Measurements from ENCODE around the gene CBX4. TPM values are rescaled to one million over a fixed set of nuclear protein-coding genes. Genes with fewer than 3 reads are reported as not detected.
A peak's percentile ranks its signal among the peaks of the same experiment; 100 is the strongest.

CBX4 gene
- total RNA-seq, 1 experiment from 2014 or later: 6.2 TPM

DNA sequence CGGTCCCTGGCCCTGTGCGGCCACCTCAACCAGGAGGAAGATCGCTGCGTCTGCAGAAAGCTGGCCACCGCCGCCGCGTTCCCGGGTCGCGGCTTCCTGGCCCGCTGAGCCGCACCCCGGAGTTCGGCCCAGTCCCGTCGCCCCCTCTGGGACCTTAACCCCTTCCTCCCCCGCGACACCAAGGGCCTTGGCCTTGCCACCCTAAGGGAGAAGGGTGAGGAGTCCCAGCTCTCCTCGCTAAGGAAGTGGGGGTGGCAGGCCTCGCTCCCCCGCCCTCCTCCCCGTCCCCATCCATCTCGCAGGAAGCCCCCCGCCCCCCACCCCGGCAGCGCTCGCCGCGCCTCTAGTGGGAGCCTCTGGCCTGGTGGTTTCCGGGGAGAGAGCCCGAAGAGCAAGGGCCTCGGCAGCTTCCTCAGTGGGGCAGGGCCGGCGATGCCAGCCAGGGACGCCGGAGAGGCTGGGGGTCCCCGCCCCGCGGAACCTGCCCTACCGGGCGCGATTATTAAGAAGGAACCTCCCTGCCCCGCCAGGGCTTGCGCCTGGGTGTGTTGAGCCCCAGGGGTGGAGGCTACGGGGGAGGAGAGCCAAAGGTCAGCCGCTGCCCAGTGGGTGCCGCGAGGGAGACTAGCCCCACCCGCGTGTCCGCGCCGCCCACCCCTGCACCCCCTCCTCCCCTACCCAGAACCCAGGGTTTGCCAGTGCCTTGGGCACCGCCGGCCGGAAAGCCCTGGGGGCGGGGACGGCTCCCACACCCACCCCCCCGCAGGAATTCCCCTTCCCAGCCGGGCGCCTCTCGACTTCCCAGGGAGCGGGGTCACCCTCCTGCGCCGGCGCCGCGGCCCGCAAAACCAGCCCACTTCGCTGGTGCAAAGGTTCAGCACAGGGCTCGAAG is 6.8 kb downstream of the CBX4 start:
- H3K79me1 ChIP-seq (ENCODE audit: insufficient read depth, low read depth, low read length, poor library complexity, severe bottlenecking): no peaks in the 10 kb centered on the region
- no peak overlapping the region for H3K4ac ChIP-seq (ENCODE audit: low read depth, low read length)
- no peak overlapping the region for H2BK15ac ChIP-seq (ENCODE audit: low read depth, low read length)
- Mint-ChIP-seq H3K27ac (no peak overlapping the region), H3K9me3 (peaks cover 0 to 1% of the 10 kb centered on the region in 2 experiments; a peak in 3 of 5 replicates), H3K4me3 (peak overlapping the region; percentile 41 to 70), H3K36me3 (ENCODE audit: insufficient read depth in 1 of 3, low read depth in 3 of 3) (no peaks in the 10 kb centered on the region), H3K4me1 (peaks cover 25 to 47% of the 10 kb centered on the region in 2 experiments), H3K27me3 (ENCODE audit: low read depth) (peaks cover 99% of the 10 kb centered on the region)
- H3K4me1 ChIP-seq (ENCODE audit: insufficient read depth, low read length): peaks cover 2% of the 10 kb centered on the region; the same call in 1 of the 2 replicates
- no peak overlapping the region for H3K14ac ChIP-seq (ENCODE audit: insufficient read depth, low read length)
- H3K4me2 ChIP-seq (ENCODE audit: insufficient read depth, insufficient read length, low read length): peak overlapping the region; percentile 50
- no peak overlapping the region for H2BK5ac ChIP-seq (ENCODE audit: insufficient read length, low read length)
- no peak overlapping the region for H2AFZ ChIP-seq (ENCODE audit: low read length)
- peak; percentile 73 for DNase-seq
- no peak overlapping the region for H3K56ac ChIP-seq (ENCODE audit: insufficient read length, low read depth, low read length)
- no peak overlapping the region for H4K5ac ChIP-seq (ENCODE audit: insufficient read length, low read depth, low read length)
- peaks cover 26% of the 10 kb centered on the region for H3K23me2 ChIP-seq (ENCODE audit: insufficient read length, low read depth, low read length, poor library complexity, severe bottlenecking)
- H3K27ac ChIP-seq (ENCODE audit: insufficient read length, low read depth, low read length): no peak overlapping the region
- TF ChIP-seq, protein P1, sequence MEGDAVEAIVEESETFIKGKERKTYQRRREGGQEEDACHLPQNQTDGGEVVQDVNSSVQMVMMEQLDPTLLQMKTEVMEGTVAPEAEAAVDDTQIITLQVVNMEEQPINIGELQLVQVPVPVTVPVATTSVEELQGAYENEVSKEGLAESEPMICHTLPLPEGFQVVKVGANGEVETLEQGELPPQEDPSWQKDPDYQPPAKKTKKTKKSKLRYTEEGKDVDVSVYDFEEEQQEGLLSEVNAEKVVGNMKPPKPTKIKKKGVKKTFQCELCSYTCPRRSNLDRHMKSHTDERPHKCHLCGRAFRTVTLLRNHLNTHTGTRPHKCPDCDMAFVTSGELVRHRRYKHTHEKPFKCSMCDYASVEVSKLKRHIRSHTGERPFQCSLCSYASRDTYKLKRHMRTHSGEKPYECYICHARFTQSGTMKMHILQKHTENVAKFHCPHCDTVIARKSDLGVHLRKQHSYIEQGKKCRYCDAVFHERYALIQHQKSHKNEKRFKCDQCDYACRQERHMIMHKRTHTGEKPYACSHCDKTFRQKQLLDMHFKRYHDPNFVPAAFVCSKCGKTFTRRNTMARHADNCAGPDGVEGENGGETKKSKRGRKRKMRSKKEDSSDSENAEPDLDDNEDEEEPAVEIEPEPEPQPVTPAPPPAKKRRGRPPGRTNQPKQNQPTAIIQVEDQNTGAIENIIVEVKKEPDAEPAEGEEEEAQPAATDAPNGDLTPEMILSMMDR (conservative IDR thresholded peaks at IDR 0.05): no peak
- H2AK5ac ChIP-seq (ENCODE audit: insufficient read length, low read length): no peak overlapping the region
- H3K79me2 ChIP-seq (ENCODE audit: insufficient read depth, low read length): no peaks in the 10 kb centered on the region
- H3K18ac ChIP-seq (ENCODE audit: insufficient read length, low read depth, low read length): no peak overlapping the region
- H2BK12ac ChIP-seq (ENCODE audit: insufficient read length, low read depth, low read length): no peak overlapping the region
- no peak overlapping the region for H2BK120ac ChIP-seq (ENCODE audit: low read depth, low read length, poor library complexity, severe bottlenecking)
- peaks cover 68% of the 10 kb centered on the region for H3K27me3 ChIP-seq (ENCODE audit: insufficient read depth, low read length)
- no peak overlapping the region for H4K8ac ChIP-seq (replicated peaks; ENCODE audit: insufficient read length, low read depth, low read length)
- H2BK20ac ChIP-seq (ENCODE audit: low read depth, low read length, poor library complexity, severe bottlenecking): no peak overlapping the region
- H3K9ac ChIP-seq (ENCODE audit: extremely low read depth, insufficient read length, low read length): no peak overlapping the region
- no peak overlapping the region for H3T11ph ChIP-seq (ENCODE audit: low read length)
- no peaks in the 10 kb centered on the region for H4K20me1 ChIP-seq (ENCODE audit: control insufficient read depth, insufficient read depth, insufficient read length)
- no peak overlapping the region for H4K91ac ChIP-seq (ENCODE audit: insufficient read length, low read depth, low read length)
- no peak overlapping the region for H3K23ac ChIP-seq (ENCODE audit: insufficient read length, low read depth, low read length)
- WGBS (ENCODE audit: extremely low coverage, insufficient read length, low lambda C conversion rate): no CpG with 5 or more reads among the region's 72 CpGs
- H3K9me3 ChIP-seq (ENCODE audit: control insufficient read depth, low read depth, low read length): no peaks in the 10 kb centered on the region

Data from H9 (cell line).